Activated T-cell treated with anti-CD3 and anti-CD28 coated beads for 48 hours (primary cell): ENCODE data around the gene PNPT1.
A peak's percentile ranks its signal among the peaks of the same experiment; 100 is the strongest.
"Not testable (repeated sequence)": the region's sequence is repeated elsewhere in the genome, so short reads cannot be mapped to it uniquely, and the experiment has no call there.

Experiments used
- DNase-seq: peaks from one replicate; pipeline ENCODE4 v3.0.0-alpha.2; 2020; ENCODE audit warnings: low read depth

PNPT1 gene

DNA sequence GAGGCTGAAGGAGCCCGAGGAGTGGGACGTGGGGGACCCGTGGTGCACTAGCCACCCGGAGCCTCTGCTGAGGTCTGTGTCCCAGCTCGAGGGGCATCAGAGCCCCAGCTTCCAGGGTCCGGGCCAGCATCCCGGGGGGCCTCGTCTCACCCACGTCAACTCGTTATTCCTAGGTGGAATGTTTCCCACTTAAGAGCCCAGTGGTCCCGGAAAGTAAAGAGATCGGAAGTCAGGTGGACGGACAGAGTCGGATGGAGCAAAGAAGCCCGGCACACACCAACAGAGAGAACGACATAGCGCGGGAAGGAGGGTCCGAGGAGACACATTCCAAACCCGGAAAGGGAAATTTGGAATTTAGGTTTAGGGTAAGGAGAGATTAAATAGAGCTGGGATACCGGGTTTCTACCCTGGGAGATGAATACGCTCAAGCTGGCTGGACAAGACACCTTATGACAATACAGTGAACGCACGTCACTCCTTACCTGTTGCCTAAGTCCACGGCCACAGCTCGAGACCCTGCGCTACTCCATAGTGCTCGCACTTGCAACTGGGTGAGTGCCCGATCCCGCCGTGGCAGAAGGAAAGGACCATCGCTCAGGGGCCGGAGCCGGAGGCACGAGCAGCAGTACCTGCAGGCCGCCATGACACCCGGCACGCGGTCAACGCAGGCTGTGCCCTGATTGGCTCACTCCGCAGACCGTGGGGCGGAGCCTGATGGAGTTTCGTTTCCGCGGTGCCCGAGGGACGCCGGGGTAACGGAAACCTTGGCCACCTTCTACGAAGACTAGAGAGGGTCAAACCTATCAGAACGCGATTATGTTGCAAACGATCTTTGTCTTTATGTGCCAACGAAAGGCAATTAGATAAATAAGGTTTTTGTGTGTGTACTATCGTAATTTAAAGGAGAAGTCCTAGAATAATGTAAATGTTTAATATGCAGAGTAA lies at the start of gene PNPT1:
TSS of gene PNPT1 (minus strand) at position 664 of the 945 bp plus-strand sequence. CDS start at position 643, 21 bp downstream.
- peak; percentile 90 for DNase-seq

DNA sequence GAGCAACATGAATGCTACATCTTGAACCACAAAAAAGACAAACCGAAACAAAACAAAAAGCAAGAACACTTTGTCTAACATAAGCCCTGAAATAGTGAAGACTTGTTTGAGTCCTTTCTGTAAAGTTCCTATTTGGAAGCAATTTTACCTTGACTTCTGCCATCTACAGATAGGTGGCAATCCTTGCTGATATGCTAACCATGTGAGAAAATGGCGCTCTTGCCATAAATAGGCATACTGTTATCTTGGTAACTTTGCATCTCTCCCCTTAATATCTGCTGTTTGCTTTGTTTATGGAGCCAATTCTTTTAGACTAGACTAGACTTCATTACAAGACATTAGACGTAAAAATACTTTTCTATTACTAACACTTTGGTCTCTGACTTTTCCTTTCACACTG lies 49.4 kb upstream of the PNPT1 start:
- DNase-seq = no peak

DNA sequence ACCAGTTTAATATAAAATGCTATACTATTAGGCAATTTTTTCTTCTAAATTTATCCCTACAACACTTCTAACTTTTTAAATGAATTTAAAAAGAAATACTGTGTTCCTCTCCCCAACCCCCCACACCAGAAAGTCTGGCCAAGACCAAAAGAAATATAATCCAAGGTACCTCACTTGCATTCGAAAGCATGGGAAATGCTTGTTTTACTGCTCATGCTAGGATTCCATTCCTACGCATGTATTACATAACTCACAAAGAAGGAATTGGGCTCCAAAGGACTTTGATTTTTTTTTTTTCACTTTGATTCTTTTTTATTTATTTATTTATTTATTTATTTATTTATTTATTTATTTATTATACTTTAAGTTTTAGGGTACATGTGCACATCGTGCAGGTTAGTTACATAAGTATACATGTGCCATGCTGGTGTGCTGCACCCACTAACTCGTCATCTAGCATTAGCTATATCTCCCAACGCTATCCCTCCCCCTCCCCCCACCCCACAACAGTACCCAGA lies 42.4 kb upstream of the PNPT1 start:
- DNase-seq = not testable (repeated sequence)

DNA sequence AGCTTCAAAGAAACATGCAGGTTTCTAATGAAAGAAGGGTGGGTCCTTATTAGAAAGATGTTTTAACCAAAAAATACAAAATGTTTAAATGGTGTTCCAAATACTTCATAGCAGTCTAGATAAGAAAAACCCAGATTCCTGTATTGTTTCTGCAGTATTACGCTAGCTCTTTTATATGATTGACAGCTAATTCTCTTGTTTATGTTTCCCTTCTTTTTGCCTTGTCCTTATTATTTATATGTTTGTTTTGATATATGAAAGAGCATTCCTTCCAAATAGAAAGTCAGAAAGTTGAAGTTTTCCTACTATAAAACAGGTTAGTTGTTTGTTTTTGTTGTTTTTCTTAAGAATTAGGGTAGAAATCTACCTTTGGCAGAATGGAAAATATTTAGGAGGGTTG lies 41.1 kb upstream of the PNPT1 start:
- no peak for DNase-seq

DNA sequence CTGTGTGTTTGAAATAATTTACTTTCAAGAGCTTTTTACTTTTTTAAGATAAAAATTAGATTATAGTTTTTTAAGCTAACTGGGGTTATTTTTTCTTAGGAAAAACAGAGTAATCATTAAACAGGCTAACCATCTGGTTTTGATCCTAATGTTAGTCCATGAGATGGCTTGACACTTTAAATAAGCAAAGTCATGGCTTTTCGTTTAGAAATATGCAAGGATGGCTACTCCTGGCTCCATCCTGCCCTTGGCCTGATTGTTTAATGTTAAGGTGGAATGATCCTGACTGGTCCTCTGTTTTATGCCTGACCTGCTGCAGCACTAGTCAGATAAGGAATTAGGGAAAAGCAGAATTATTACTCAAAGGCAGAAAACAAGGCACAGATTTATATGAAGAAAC lies 39.7 kb upstream of the PNPT1 start:
- DNase-seq = no peak

DNA sequence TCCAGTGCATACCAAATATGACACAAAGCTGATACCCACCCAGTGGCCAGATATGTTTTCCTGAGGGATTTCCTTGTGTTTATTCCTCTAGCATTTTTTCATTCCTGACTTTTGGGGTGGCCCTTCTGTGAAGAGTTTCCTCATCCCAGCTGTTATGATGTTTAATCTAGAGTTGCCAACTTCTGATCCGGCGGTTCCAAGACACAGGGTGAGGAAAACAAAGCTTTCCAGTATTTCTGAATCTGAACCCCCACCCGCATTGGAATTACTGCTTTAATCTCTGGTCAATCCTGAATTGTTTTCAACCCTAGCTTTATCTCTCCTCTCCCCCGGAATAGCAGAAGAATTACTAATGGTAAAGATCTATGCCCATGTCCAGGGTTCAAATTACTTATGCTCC lies 39.2 kb upstream of the PNPT1 start:
- no peak for DNase-seq

DNA sequence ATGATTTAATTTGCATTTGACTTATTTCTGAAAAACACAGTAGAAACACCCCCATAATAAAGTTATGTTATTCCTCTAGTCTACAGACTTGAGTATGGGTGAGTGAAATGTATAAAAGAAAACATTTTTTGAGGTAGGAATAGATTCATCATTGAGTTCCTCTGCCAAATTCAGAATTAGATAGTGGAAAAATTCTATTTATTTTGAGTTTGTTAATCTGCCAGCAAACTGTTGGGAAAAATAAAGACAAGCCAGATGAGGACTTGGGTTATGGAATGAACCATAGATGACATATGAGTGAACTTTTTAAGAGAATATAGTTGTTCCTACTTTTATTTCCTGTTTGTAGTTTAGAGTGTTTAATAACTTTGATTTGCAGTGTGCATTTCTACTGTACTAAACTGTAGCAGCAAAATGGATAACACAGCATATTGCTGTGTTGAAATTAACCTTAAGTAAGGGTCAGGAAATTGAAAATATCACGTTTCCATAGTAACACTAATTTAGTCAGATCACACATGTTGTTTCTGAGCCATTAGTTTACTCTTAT lies 35.6 kb upstream of the PNPT1 start:
- no peak for DNase-seq

DNA sequence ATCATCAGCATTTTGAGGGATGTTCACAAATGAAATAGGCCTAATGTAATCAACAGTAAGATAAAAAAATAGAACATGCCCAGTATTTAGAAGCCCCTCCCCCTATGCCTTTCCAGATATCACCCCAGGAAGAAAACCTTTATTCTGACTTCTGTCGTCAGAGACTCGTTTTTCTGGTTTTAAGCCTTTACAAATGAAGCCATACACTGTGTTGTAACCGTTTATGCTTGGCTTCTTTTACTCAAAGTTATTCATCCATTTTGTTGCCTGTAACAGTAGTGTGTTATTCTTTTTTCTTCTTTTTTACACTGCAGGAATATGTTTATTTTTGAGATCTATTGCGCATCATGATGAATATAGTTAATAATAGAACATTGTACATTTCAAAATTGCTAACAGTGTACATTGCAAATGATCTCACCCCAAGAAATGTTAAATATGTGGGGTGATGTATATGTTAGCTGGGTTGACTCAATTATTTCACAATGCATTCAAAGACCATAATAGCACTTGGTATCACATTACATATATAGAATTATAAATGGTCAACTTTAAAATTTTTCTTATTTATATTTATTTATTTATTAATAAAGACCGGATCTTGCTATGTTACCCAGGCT lies 28.1 kb upstream of the PNPT1 start:
- no peak for DNase-seq

DNA sequence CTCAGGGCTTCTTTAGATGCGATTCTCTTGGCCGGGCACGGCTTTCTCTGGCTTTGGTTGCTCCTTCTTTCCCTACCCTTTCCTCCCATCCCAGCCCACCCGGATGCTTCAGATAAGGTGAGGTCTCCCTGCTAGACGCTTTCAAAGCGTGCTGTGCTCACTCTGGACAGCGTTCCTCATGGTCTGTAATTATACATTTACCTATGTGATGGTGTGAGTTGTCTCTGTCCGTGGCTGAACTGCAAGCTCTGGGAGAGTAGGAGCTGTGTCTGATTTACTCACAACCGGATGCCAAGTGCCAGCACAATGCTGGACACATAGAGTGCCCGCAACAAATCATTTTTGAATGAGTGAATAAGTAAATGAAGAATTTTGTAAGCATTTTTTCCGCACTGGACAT lies 26.8 kb upstream of the PNPT1 start:
- DNase-seq = no peak

DNA sequence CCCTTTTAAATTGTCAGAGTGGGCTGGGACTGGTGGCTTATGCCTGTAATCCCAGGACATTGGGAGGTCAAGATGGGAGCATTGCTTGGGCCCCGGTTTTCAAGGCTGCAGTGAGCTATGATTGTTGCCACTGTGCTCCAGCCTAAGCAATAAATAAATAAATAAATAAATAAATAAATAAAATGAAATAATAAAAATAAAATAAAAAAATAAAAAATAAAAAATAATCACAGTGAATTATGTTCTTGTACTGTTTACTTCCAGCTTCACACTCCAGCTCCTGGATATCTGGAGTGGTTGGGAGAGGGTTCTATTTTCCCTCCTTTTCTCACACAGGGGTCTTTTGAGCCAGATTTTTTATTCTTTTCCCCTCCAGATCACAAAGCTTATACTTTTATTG lies 26.2 kb upstream of the PNPT1 start:
- no peak for DNase-seq

DNA sequence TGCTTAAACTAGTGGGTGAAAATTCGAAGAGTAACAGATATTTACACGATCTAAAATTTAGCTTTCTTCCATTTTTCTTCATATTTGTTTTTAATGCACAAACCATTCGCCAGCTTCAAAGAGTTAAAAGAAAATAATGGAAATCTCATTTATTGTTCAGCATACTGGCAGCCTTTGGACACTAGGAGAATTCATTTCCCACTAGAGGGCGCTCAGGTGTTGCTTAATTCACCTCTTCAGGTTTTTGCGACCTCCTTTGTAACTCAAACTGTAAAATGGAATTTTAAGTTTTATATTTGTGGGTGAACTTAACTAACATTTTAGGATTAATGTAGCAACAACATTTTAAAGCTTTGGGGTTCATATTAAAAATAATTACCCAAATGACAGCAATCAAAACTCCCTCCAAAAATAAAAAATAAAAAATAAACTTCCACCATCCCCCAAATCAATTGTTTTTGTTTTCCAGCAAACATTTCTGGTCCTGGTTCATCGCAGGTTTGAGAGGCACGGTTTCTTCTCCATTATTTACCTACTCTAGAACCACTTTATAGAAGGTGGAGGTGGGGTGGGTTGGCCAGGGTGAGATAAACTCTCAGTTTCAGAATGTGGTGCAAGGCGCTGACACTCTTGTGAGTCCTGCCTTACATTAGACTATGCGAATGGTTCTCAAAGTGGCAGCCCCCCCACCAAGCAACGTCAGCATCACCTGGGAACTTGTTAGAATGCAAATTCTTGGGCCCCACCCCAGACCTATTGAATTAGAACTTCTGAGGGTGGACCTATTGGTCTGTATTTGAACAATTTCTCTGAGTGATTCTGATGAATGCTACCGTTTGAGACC lies 24.7 kb upstream of the PNPT1 start:
- peak; percentile 9 for DNase-seq

DNA sequence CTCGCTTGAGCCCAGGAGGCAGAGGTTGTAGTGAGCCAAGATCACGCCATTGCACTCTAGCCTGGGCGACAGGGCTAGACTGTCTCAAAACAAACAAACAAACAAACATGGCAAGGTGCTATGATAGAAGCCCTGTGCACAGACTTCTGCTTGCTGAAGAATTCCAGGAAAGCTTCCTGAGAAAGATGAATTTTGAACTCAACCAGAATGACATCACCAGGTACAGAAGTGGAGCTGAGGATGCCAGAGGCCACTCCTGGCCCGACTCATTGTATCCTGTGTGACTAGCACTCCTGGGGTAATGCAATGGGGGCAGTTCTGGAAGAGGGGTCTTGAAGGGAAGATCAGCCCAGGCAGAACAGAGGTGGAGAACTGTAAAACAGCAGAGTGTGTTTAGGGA lies 22.0 kb upstream of the PNPT1 start:
- no peak for DNase-seq

DNA sequence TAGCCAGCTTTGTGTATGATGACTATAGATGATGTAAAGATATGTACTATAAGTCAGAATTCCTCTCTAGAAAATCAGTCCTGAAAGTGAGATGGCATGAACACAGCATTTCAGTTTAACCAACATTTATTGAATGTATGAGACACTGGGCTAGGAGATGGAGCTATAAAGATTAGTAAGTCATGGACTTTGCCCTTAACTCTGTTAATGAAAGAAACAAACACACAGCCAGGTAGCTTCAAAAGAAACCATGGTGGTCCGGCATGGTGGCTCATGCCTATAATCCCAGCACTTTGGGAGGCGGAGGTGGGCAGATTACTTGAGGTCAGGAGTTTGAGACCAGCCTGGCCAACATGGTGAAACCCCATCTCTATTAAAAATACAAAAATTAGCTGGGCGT lies 21.5 kb upstream of the PNPT1 start:
- DNase-seq = not testable (repeated sequence)

DNA sequence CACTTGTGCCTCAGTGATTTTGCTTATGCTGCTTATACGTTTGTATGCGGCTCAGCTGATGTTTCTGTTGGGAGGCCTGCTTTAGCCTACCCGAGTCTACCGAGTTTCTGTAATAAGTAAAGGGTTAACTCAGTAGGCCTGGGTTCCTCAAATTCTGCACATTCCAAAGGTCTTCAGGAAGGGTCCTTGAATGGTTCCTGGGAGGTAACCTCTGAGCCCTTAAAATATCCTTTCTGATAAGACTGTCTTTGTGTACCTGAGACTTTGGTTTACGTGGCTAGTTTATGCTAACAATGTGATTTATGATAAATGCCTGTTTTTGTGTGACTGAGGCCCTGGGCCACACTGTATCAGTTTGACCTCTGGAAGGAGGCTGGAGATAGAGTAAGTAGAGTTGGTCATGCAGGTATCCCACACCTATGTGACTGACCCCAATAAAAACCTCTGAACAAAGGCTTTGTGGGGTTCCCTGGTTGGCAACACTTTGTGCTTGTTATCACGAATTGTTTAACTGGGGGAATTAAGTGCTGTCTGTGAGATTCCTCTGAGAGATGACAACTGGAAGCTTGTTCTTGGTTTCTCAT lies 18.9 kb upstream of the PNPT1 start:
- no peak for DNase-seq

DNA sequence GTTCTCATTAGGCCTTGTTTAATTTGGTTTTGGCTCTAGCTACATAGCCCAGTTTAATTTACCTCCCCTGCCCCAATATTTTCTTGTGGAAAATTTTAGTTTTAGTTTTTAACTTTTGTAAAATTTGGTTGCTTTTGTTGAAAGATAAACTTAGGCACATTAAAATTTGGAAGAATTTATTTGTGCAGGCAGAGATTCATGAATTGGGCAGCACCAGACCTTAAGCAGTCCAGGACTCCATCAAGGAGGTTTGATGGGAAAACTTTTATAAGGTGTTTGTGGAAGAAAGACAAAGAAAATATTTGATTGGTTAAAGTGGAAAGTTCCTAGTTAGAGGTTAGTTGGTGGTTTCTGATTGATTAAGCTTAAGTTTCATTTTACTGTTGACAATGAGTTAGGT lies 16.4 kb upstream of the PNPT1 start:
- DNase-seq = no peak

DNA sequence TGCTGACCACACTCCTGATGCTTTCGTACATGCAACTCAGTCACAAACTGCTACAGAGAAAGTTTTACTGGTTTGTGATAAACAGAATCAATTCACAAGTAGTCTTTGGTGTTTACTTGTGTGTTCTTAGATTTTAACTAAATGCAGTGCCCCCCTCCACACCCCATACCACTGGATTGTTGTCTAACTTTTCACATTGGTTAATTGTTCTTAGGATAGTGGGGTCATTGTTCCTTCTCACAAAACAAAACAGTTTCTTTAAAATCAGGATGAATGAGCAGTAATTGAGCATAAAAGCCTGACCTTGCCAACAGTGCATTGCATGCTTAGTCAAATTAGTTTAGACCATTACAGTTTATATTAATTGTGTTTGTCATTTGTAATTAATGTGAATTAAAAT lies 14.1 kb upstream of the PNPT1 start:
- no peak for DNase-seq

DNA sequence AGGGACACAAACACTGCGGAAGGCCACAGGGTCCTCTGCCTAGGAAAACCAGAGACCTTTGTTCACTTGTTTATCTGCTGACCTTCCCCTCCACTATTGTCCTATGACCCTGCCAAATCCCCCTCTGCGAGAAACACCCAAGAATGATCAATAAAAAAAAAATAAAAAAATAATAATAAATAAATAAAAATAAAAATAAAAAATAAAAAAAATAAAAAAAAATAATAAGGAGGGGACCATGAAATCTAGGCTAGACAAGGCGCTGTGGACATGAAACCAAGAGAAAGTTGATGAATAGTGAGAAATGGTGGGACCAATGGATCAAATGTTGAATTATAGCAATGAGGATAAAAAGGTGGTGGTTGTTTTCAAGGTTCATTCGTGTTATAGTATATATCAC lies 12.6 kb upstream of the PNPT1 start:
- not testable (repeated sequence) for DNase-seq

DNA sequence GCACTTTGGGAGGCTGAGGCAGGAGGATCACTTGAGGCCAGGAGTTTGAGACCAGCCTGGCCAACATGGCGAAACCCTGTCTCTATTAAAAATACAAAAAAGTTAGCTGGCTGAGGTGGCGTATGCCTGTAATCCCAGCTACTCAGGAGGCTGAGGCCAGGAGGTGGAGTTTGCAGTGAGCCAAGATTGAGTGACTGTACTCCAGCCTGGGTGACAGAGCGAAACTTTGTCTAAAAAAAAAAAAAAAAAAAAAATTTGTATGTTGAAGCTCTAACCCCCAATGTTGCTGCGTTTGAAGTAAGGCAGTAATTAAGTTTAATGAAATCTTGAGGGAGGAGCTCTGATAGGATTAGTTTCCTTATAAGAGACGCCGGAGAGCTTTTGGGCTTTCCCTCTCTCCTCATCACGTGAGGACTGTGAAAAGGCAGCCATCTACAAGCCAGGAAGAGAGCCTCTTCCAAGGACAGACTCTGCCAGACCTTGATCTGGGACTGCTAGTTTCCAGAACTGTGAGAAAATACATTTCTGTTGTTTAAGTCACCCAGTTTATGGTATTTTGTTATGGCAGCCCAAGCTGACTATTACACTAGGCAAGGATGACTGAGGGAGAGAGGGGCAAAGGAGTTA lies 11.5 kb upstream of the PNPT1 start:
- no peak for DNase-seq

DNA sequence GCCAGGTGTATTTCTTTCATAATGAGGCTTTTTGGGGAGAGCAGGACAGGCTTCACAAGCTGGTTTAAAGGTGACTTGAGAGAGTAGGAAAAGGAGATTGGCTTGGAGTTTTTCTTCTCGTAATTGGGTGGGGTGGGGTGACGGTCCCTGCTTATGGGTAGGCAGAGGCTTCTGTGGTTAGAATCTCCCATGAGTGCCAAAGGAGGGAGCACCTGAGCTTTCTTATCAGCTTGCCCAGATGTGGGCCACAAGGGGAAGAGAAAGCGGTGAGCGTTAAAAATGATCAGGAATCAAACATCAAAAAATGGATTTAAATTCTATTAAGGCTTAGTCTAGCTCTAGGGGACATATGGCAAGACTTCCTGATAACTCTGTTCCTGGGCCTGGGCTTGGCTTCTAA lies 9.7 kb upstream of the PNPT1 start:
- no peak for DNase-seq

DNA sequence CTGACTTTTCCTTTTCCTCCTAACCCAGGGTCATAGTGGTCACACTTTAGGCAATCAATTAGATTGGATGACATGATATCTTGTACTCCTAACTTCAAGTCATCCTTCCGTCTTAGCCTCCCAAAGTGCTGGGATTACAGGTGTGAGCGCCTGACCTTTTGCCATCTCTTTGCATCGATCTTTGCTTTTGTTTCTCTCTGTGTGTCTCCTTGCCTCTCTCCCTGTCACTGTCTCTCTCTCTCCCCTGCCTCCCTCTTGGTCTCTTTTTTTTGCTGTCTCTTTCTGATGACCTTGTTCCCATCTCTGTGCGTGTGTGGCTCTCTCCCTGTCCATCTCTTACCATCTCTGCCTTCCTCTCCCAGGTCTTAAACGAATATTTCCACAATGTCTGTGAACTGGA lies 904 bp downstream of the PNPT1 start:
- DNase-seq = not testable (repeated sequence)

DNA sequence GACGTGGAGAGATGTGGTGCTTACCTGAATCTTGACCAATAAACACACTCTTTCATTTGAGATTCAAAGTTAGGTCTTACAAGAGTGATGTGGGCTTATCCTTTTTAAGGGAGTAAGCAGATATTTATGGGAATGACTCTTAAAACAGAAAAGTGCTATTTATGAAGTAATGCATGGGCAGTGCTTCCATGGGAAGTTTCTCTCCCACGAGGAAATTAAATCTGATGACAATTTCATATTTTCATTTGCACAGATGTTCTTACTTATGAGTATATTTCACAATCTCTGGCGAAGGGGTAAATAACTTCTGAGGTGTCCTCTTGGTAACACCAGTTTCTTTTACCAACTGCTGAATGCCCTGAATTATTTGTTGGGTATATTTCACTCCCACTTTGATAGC lies 21.0 kb downstream of the PNPT1 start:
- no peak for DNase-seq
